ENCODE results near the gene SLC17A9. TPM values are rescaled to one million over a fixed set of nuclear protein-coding genes. Genes with fewer than 3 reads are reported as not detected.
A peak's percentile ranks its signal among the peaks of the same experiment; 100 is the strongest.

SLC17A9 gene
- total RNA-seq, 1 donor from 2014 or later, result 19.5 TPM

GRCh38 chr20:62907384-62908317 lies 44.9 kb upstream of the SLC17A9 start:
- peak; percentile 53 for TF ChIP-seq CTCF (conservative IDR thresholded peaks at IDR 0.05; ENCODE audit: low read depth, low read length)
- no peak for DNase-seq (ENCODE audit: low read depth)
- H3K4me3 ChIP-seq (ENCODE audit: low read depth, low read length), result no peak overlapping the region

GRCh38 chr20:62908971-62909791 lies 43.3 kb upstream of the SLC17A9 start:
- no peak for TF ChIP-seq CTCF (conservative IDR thresholded peaks at IDR 0.05; ENCODE audit: low read depth, low read length)
- no peak for DNase-seq (ENCODE audit: low read depth)
- no peak overlapping the region for H3K4me3 ChIP-seq (ENCODE audit: low read depth, low read length)

GRCh38 chr20:62910217-62910766 lies 42.2 kb upstream of the SLC17A9 start:
- no peak for TF ChIP-seq CTCF (conservative IDR thresholded peaks at IDR 0.05; ENCODE audit: low read depth, low read length)
- H3K4me3 ChIP-seq (ENCODE audit: low read depth, low read length), result no peak overlapping the region
- no peak for DNase-seq (ENCODE audit: low read depth)

- TF ChIP-seq CTCF (conservative IDR thresholded peaks at IDR 0.05; ENCODE audit: low read depth, low read length), result no peak
- no peak overlapping the region for H3K4me3 ChIP-seq (ENCODE audit: low read depth, low read length)
- no peak for DNase-seq (ENCODE audit: low read depth)
Observed at GRCh38 chr20:62910777-62911497, 41.6 kb upstream of the SLC17A9 start.

- no peak for DNase-seq (ENCODE audit: low read depth)
- TF ChIP-seq CTCF (conservative IDR thresholded peaks at IDR 0.05; ENCODE audit: low read depth, low read length), result no peak
- no peak overlapping the region for H3K4me3 ChIP-seq (ENCODE audit: low read depth, low read length)
Observed at GRCh38 chr20:62911701-62912280, 40.7 kb upstream of the SLC17A9 start.

GRCh38 chr20:62913043-62913630 lies 39.4 kb upstream of the SLC17A9 start:
- no peak for DNase-seq (ENCODE audit: low read depth)
- no peak for TF ChIP-seq CTCF (conservative IDR thresholded peaks at IDR 0.05; ENCODE audit: low read depth, low read length)
- H3K4me3 ChIP-seq (ENCODE audit: low read depth, low read length), result no peak overlapping the region

All from epithelial cell of proximal tubule (primary cell).